Heart right ventricle (tissue), 16 donors: ENCODE data around the gene FUT3. TPM values are rescaled to one million over a fixed set of nuclear protein-coding genes. Genes with fewer than 3 reads are reported as not detected.
A peak's percentile ranks its signal among the peaks of the same experiment; 100 is the strongest.

ENCODE experiments used
- ATAC-seq, 8 donors: fragments of 200-7000 bp; cut with Tn5 transposase; one replicate each; pipeline ENCODE4 v1.9.1; 2020; ENCODE audit warnings: mild to moderate bottlenecking in 8 of 8, moderate library complexity in 8 of 8, moderate number of reproducible peaks in 1 of 8
- DNase-seq, 2 donors: peaks; one replicate each; pipeline ENCODE4 v3.0.0-alpha.2; 2020
- H3K27ac ChIP-seq, 10 donors: fragments of 200-600 bp; sonication (generic) in 2 of 10; one replicate each; pipeline versions ENCODE4 v1.5.0 to v1.8.0; 2020 to 2022; ENCODE audit warnings: mild to moderate bottlenecking in 3 of 10
- H3K27me3 ChIP-seq, 7 donors: fragments of 200-600 bp; one replicate each; pipeline ENCODE4 v1.8.0; 2021 to 2022; ENCODE audit warnings: mild to moderate bottlenecking in 2 of 7
- H3K36me3 ChIP-seq, 9 donors: fragments of 200-600 bp; sonication (generic) in 1 of 9; one replicate each; pipeline versions ENCODE4 v1.5.0 to v1.8.0; 2020 to 2022; ENCODE audit warnings: mild to moderate bottlenecking in 2 of 9
- H3K4me1 ChIP-seq, 9 donors: fragments of 200-600 bp; sonication (generic) in 1 of 9; one replicate each; pipeline versions ENCODE4 v1.5.0 to v1.8.0; 2020 to 2022; ENCODE audit warnings: mild to moderate bottlenecking in 4 of 9
- H3K4me3 ChIP-seq, 10 donors: fragments of 200-600 bp; sonication (generic) in 2 of 10; one replicate each; pipeline versions ENCODE4 v1.5.0 to v1.8.0; 2020 to 2022; ENCODE audit warnings: mild to moderate bottlenecking in 7 of 10, moderate library complexity in 2 of 10
- H3K9me3 ChIP-seq, 11 donors: fragments of 200-600 bp in 10 of 11; sonication (generic) in 2 of 11; one replicate each; pipeline versions ENCODE4 v1.5.0 to v1.8.0; 2013 to 2022; ENCODE audit warnings: mild to moderate bottlenecking in 2 of 11, control low read depth in 1 of 11, moderate library complexity in 1 of 11
- CTCF ChIP-seq, 9 donors: fragments of 200-600 bp; sonication (generic) in 2 of 9; IDR thresholded peaks; one replicate each; pipeline versions ENCODE4 v1.5.0 to v1.8.0; 2021 to 2022; ENCODE audit warnings: antibody characterized with exemption in 9 of 9, mild to moderate bottlenecking in 5 of 9, moderate library complexity in 1 of 9
- WGBS, 2 donors: extraction: QIAGEN DNeasy Blood & Tissue Kit; methylation state at CpG; one replicate each; pipeline ENCODE4 v1.1.7; 2013; ENCODE audit warnings: inconsistent platforms in 1 of 2; 5-methylcytosine and 5-hydroxymethylcytosine counted together
- intact Hi-C, 10 donors: fragments of 100-400 bp; cut with DNase I; formaldehyde crosslinking; loops; one replicate each; pipeline versions ENCODE4 v1.11.1 to v1.14.2; 2022
- long read RNA-seq, 3 donors: library from polyadenylated mRNA; unstranded; transcript quantifications; one replicate each; pipeline ENCODE4 v2.0.0, GENCODE V29; 2020 to 2021
- polyA plus RNA-seq, 2 donors: library from polyadenylated mRNA; stranded (reverse); fragments of 200-250 nt; gene quantifications; one replicate each; pipeline ENCODE4 v1.2.3, GENCODE V29; 2013
- total RNA-seq, 10 donors: library from RNA; stranded (reverse); fragmentation: NEBNext Ultra II Directional in 3 of 10; extraction: Animal tissue kit (Norgen Biotek cat#: 25700) in 3 of 10; gene quantifications; one replicate each; pipeline versions ENCODE4 v1.2.1 to v1.2.4, GENCODE V29; 2021 to 2023
- donor health status: Arrhythmogenic right ventricular cardiomyopathy.
- donor health status: ischemic (EF 13 %, LVEDD 7.1; RV severe dilation, severe dysfunction).
- donor health status: healthy with polysubstance abuse.
- donor health status: DM: no; HTN: yes; CAD: no.
- donor health status: DM: no; HTN: no; CAD: no.
- donor health status: ischemic (EF 25% LVEDD 6.9; RV normal size, moderate dysfunction).
- donor health status: ischemic (EF 25% LVEDD 5.7; RV mildly dilated, moderate dysfunction).
- donor health status: healthy.
- donor health status: DM: yes; HTN: yes; CAD: no.
- donor health status: Ischemic cardiomyopathy.
- donor health status: ischemic (EF 35%, LVEDD 5.7; RV mildly dilated, moderate dysfunction).
- donor health status: nonischemic (EF 11% LVEDD 7.7; RV severe dilation, severe dysfunction).
- donor health status: DM: yes; HTN: yes; CAD: no.
- donor health status: PGD.
- donor health status: ischemic (EF 29% LVEDD 5.4; RV normal size, mild dysfunction).
- donor health status: nonischemic (EF 23%, LVEDD 6.1; RV moderate dilation, normal function).

Gene FUT3
- total RNA-seq (not detected), polyA plus RNA-seq (under 1 TPM in 1 of 2 donors, not detected in 1; 0.01 TPM)
- long read RNA-seq, donor 1: 0 reads
- long read RNA-seq, donor 2: 0 reads
- long read RNA-seq, donor 3: 0 reads

DNA sequence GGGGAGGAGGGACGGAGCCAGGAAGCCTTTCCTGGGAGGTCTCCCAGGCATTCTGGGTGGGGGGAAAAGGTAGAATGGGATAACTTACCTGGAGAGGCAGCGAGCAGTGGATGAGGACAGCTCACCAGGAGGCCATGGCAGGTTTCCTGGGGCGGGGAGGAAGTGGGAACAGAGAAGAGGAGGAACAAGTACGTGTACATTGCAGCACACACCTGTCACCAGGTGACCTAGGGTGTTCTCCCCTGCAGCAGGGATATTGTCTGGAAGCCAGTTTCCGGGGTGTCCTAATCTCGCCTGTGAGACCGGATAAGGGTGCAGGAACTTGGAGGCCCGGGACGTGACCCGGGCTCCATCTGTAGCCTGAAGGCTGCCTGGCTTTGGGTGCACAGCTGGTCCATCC, at the start of gene FUT3:
Gene FUT3 (minus strand): TSS at position 148 of the 400 bp plus-strand sequence.
- no peaks in the 10 kb centered on the region for H3K9me3 ChIP-seq
- TF ChIP-seq CTCF (IDR thresholded peaks at IDR 0.05): no peak
- no peak within 1 kb of the TSS for H3K27ac ChIP-seq
- intact Hi-C loops: no loop called here
- H3K27me3 ChIP-seq: peaks cover 0 to 4% (median 0%) of the 10 kb centered on the region in 7 donors
- ATAC-seq (no peak), DNase-seq (no peak)
- no peaks in the 10 kb centered on the region for H3K36me3 ChIP-seq
- 68 to 77% methylated on average over 10 of the region's 10 CpGs for WGBS, 2 donors
- H3K4me1 ChIP-seq: peaks cover 0 to 4% (median 0%) of the 10 kb centered on the region in 9 donors
- H3K4me3 ChIP-seq: no peak within 1 kb of the TSS

- ATAC-seq (no peak), DNase-seq (no peak)
- H3K27ac ChIP-seq: no peak overlapping the region
- intact Hi-C loops: loop anchor here in 3 of 10 donors (5.0 kb wide), 1 partner anchor 76 kb away; the partner anchor contains the start of gene RANBP3 (in 3 of the 3)
- H3K4me3 ChIP-seq: no peak overlapping the region
- TF ChIP-seq CTCF (IDR thresholded peaks at IDR 0.05): no peak
- 86 to 87% methylated on average over 8 of the region's 8 CpGs for WGBS, 2 donors
- H3K36me3 ChIP-seq: peaks cover 0 to 40% (median 9%) of the 10 kb centered on the region in 9 donors
- H3K4me1 ChIP-seq: peaks cover 12 to 51% (median 33%) of the 10 kb centered on the region in 9 donors
- no peaks in the 10 kb centered on the region for H3K9me3 ChIP-seq
- no peaks in the 10 kb centered on the region for H3K27me3 ChIP-seq
Measured at GRCh38 chr19:5900976-5901375, 49.7 kb upstream of the FUT3 start.

DNA sequence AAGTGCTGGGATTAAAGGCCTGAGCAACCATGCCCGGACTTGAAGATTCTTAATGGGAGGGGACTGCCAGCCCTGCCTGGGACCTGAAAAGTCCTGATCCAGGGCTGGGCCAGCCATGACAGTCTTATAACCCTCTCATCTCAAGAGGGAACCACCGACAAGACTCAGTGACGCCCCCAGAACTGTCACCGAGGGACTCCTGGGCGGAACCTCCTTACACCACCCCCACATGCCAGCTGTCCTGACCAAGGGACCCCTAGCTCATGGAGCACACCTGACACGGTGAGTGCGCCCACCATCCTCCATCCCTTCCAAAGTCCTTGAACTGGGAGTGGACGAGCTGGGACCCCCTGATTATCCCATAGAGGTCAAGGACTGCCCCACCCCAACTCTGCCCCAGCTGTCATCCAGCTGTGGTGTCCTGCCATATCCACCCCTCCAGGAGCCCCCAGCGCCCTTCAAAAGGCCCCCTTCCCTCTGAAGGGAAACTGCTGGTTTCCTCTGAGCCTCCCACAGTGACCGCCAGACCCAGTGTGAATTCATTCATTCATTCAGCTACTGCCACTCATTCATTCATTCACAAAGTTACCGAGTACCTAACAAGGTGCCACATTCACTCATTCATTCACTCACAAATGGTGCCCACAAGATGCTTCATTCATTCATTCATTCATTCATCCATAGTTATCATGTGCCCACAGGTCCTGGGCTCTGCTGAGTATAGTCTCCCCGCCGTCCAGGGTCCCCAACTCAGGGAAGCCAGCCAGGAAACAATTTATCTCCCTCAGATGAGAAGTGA, 48.7 kb upstream of the FUT3 start:
- Histone ChIP-seq H3K4me1 (peaks cover 4 to 51% (median 29%) of the 10 kb centered on the region in 9 donors), H3K4me3 (no peak overlapping the region), H3K9me3 (no peaks in the 10 kb centered on the region), H3K36me3 (peaks cover 0 to 50% (median 16%) of the 10 kb centered on the region in 9 donors), H3K27ac (no peak overlapping the region), H3K27me3 (no peaks in the 10 kb centered on the region)
- ATAC-seq: no peak
- intact Hi-C loops: loop anchor here in 5 of 10 donors (5.0 to 10.0 kb wide), 3 partner anchors 72 to 95 kb away; partner anchors contain the start of genes RANBP3 (in 3 of the 5) and NRTN (in 1 of the 5)
- no peak for TF ChIP-seq CTCF (IDR thresholded peaks at IDR 0.05)
- 85 to 90% methylated on average over 13 of the region's 13 CpGs for WGBS, 2 donors
- no peak for DNase-seq

DNA sequence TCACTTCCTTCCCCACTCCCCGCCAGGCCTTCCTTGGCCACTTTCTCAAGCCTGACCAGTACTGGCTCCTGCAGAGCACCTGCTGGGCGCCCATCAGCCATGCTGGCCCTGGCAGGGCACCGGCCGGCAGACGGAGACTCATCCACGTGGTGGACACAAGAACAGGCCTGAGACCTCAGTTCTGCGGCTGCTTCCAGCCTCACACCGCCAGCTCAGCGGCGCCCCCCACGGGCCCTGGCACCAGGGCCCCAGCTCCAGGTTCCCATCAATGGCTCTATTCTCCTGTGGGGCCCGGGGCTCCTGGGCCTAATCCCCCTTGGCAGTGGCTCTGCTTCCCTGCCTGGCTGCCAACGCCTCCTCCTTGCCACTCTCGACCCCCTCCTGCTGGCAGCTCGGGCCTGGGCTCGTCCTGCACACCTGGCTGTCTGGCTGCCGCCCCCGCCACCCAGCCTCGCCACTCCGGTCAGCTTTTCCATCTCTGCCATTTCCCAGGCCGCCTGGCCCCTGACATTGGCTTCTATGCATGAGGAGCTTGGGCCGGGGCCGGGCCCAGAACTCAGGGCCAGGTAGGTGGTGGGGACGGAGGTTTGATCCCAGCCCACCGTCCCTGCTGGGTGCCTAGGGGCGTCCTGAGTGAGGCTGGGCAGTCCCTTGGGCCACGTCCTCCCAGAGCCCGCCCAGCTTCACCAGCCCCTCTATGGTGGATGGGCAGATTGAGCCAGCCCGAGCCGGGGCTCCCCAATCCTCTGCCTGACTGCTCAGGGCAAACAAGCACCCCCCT, 46.1 kb upstream of the FUT3 start:
- Histone ChIP-seq H3K4me3 (no peak overlapping the region), H3K27ac (peak overlapping the region in 1 of 10 donors; percentile 30), H3K9me3 (no peaks in the 10 kb centered on the region), H3K36me3 (peaks cover 0 to 57% (median 16%) of the 10 kb centered on the region in 9 donors), H3K4me1 (peaks cover 5 to 68% (median 40%) of the 10 kb centered on the region in 9 donors), H3K27me3 (peaks cover 0 to 6% (median 0%) of the 10 kb centered on the region in 7 donors)
- ATAC-seq (no peak), DNase-seq (no peak)
- TF ChIP-seq CTCF (IDR thresholded peaks at IDR 0.05): no peak
- WGBS, 2 donors: 89 to 92% methylated on average over 30 of the region's 30 CpGs
- intact Hi-C loops: loop anchor here in 2 of 10 donors (5.0 to 10.0 kb wide), 2 partner anchors 75 to 93 kb away; partner anchors contain the start of gene NRTN (in 1 of the 2)
